ENCODE data around the gene PDGFA. TPM values are rescaled to one million over a fixed set of nuclear protein-coding genes. Genes with fewer than 3 reads are reported as not detected.

The PDGFA gene
- 68.8 and 100 TPM in 2 replicates for total RNA-seq

GRCh38 chr7:519484-520390, at the start of gene PDGFA:
Gene PDGFA, minus strand, starts transcription at chr7:519846. Its CDS starts 845 bp downstream, at chr7:519001.
- peak; percentile 70 for DNase-seq

- DNase-seq = peak; percentile 15
Observed at GRCh38 chr7:568031-568951, 48.6 kb upstream of the PDGFA start.

DNA sequence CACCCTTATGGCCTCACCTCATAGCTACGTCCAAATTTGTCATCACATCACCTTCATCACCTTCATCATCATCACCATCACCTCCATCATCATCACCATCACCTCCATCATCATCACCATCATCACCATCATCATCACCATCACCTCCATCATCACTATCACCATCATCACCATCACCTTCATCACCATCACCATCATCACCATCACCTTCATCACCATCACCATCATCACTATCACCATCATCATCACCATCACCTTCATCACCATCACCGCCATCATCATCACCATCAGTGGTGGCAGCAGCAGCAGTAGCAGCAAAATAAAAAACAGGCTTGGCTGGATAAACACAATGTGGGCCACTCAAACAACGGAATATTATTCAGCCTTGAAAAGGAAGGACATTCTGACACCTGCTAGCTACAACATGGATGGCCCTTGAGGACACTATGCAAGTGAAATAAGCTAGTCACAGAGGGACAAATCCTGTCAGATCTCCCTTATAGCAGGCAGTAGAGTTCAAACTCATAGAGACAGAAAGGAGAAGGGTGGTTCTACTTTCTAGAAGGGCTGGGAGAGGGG, 47.7 kb upstream of the PDGFA start:
- no peak for DNase-seq

- no peak for DNase-seq
Observed at GRCh38 chr7:566100-566499, 46.5 kb upstream of the PDGFA start.

DNA sequence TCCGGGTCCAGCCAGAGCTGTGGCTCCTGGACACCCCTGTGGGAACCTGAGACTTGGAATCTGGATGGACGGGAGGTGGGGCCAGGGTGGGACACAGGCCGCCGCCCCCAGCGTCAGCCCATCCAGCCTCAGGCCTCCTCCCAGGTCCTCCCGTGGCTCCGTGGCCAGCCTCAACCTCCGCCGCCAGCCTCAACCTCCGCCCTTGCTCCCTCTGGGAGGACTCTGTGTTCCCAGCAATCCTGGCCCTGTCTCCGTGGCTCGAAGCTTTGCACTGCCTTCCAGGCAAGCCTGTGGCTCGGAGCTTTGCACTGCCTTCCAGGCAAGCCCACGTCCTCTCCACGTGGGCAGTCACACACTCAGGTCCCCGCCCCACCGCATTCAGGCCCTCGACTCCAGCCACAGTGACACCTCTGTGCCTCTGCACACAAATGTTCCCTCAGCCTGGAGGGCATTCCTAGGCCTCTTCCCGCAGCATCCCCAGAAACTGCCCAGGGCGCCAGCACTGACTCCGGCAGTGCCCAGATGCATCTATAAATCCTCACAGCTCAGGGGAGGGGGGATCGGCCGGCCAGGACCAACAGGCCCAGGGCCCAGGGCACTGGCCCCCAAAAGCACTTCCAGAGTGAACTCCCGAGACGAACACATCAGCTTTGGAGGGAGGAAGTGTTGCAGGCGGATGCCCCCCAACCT, 44.7 kb upstream of the PDGFA start:
- no peak for DNase-seq

DNA sequence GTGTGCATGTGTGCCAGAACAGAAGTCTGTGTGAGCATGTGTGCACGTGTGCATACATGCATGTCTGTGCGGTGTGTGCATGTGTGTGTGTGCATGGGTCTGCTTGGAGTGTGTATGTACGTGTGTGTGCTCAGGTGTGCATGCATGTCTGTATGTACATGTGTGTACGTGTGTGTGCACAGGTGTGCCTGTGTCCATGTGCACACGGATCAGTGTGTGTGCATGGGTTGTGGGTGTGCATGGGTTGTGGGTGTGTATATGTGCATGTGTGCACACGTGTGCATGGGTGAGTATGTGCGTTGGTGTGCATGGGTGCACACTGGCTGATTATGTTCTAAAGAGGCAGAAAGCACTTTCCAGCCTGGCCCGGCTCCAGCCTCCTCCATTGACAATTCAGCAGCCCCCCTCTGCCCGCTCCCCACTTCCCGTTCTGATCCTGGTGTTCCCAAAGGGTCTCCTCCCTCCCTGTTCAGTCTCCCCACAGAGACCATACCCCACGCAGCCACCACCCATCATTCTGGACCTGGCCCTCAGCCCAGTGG, 44.1 kb upstream of the PDGFA start:
- DNase-seq = no peak

DNA sequence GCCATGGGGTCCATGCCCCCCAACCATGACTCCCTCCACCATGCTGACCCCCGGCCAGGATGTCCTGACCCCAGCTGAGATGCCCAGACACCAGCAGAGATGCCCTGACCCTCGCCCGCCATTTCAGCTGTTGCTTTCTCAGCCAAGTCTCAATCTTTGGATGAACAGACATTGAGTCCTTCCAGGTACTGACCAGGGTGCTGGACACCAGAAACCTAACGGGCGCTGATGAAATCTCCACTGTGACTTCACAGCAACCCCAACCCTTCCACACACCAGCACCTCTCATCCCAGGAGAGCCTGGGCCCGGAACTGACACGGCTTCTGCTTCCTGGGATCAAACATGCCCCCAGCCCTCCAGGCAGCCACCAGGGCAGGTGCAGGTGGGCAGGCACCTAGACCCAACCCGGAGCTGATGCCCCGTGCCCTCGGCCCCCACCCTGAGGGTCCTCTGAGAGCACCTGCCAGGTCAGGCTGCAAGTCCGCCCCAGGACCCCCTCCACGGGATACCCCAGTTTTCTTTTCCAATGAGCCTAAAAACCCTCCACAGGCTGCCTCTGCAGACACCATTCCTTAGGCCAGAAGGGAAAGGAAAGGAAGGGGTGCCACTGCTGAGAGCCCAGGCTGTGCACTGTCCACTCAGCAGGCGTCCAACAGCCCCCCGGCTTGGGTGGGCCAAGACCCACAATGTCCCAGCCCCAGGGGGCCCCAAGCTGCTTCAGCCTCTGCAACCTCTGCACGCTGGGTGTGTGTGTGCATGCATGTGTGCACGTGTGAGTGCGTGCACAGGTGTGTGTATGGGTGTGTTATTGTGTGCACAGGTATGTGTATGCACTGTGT, 43.4 kb upstream of the PDGFA start:
- no peak for DNase-seq

DNA sequence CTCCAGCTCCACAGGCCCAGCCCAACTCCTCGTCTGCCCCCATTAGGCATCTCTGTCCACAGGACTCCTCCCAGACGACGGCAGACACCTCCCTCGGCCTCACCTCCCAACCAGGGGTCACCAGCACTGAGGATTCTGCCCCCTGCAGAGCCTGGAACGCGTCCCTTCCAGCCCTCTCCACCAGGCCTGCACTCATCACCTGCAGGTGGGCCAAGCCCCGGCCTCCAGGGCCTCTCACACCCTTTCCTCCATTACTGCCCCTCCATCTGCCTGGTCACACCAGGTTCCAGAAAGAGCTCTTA, 42.7 kb upstream of the PDGFA start:
- DNase-seq = no peak

GRCh38 chr7:561631-562373, 42.2 kb upstream of the PDGFA start:
- DNase-seq = no peak

DNA sequence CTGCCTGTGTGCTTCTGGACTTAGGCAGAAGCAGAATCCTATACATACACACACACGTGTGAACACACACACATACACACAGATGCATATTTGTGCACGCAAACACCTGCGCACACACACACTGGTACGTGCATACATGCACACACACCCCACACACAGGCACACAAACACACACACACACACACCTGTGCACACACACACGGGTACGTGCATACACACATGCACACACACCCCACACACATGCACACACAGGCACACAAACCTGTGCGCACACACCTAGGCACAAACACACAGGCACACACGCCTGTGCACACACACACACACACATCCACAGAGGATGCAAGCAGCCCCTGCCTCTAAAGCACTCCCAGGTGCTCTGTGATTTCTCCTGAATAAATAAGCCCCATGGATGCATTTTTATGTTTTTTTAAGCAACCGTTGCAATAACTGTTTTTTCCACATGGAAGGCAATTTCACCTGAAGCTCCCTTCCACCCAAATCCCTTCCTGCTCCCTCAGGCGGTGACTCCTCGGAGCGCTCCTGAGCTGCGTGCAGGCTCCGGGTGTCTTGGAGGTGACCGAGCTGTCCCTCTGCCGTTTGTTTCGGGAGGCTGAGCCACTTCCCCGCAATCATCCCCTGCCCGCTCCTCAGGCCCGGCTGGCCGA, 41.5 kb upstream of the PDGFA start:
- no peak for DNase-seq

DNA sequence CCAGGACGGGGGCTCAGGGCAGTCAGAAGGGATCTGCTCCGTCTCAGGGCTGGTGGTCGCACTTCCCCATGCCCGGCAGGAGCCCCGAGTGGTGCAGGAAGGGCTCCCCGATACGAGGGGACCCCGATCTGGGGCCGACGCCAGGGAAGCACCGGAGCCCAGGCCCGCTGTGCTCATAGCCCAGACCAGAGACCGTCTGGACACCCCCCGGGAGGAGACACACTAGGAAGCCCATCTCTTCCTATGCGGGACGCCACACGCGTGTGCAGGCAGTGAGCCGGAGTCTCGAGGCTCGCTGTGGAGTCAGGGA, 39.7 kb upstream of the PDGFA start:
- DNase-seq = no peak

DNA sequence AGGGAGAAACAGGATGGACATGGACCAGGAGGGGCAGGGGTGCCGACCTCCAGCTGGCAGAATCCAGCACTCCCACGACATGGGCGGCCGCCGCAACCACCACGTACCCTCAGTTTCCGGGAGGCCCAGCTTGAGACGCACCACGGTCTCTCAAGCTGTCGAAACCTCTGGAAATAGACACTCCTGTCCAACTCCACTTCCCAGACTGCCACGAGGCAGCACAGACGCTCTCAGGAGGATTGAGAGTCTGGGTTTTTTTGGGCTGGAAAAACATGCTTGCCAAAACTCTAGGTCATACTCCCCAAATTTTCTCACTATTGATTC, 37.9 kb upstream of the PDGFA start:
- no peak for DNase-seq

GRCh38 chr7:556837-557557, 37.4 kb upstream of the PDGFA start:
- no peak for DNase-seq

DNA sequence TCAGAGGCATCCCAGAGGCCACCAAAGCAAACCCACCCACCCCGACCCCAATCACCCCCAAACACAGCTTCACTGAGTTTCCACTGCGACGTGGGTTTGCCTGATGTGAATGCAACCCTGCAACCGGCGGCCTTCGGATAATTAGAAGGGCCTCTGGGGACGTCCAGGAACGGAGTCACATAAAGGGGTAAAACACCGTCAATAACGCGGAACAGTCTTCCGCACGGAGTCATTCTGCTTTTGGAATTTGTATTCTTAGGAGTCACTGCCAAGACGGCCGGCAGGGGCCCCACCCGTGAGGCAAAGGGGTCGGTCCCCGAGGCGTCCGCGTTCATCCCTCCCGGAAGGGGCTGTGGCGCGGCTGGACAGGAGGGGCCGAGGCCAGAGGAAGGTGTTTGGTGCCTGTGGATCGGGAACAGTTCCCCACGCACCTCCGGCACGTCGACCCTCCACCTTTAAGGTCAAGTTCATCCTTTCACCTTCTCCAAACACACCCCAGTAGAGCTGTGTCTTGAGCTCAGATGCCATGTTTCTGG, 36.7 kb upstream of the PDGFA start:
- DNase-seq = no peak

DNA sequence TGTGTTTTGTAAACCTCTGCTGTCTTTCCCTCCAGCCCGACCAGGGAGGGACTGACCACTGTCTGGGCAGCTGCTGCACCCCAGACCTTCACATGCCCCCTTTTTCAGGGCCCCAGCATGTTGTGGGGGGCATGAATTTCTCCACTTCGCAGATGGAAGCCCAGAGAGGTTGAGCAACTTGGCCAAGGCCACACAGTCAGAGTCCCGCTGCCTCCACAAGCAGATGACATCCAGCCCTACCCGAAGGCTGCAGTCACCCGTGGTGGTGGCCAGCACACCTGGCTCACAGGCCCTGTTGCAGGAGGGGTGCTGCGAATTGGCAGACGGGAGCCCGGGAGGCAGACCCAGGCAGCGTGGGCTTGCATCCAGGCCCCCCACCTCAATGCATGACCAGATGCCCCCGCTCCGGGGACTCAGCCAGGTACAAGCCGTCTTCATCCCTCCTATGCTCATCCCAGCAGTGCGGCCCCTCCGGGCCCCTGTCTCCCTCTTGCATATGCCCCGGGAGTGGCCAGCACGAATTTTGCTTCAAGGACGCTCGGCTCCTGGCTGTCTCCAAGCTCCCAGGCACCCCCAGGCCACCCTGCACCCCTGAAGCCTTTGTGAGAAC, 36.0 kb upstream of the PDGFA start:
- DNase-seq = no peak

GRCh38 chr7:553636-554111, 34.0 kb upstream of the PDGFA start:
- DNase-seq = no peak

DNA sequence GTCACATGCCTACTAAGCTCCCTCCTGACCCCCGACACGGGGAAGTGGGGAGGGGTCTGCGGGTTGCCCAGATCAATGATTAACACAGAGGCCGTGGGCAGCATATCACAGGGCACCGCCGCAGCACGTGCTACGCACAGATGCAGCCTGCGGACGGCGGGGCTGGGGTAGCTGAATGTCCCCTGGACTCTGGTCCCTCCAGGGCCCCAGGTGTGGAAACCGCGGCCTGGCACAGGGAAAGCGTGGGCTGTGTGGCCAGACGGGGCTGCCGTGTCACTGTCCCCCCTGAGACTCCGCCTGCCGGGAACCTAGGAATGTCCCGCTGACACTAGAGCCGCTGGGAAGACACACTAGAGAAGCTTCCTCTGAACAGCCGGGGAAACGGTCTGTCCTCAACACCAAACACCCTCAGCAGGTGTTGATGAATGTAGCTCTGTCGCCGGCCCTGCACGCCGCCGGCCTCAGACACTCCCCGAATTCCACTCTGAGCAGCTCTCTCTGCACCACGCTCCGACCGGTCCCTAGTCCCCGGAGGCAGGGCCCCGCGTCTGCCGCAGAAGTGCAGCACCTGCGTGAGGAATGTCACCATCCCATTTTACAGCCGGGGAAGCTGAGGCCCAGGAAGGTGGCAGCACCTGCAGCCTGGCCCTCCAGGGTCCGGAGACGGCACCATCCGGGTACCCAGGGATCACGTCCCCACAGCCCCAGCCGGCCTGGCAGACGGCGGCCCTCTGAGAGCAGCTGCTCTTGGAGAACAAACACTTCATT, 33.4 kb upstream of the PDGFA start:
- DNase-seq = no peak

All from dermis blood vessel endothelial cell (primary cell).